Measurements from ENCODE around the gene HIVEP2.

- TF ChIP-seq POLR2A (IDR thresholded peaks at IDR 0.05; ENCODE audit: low read length) (no peak), GATA1 (IDR thresholded peaks at IDR 0.05; ENCODE audit: low read depth, low read length) (no peak)
These were observed 207.0 kb downstream of the HIVEP2 start for GRCh38 chr6:142738035-142738396.

All from erythroblast (primary cell).